Fibroblast of mammary gland (primary cell): ENCODE measurements around the gene SAMD8.

ENCODE experiments used
- DNase-seq: peaks from one replicate; pipeline ENCODE4 v3.0.0-alpha.2; 2010; ENCODE audit warnings: low read depth
- H3K4me3 ChIP-seq: 2 replicates; pipeline ENCODE4 v1.5.1; 2011; ENCODE audit warnings: low read depth, mild to moderate bottlenecking, low read length, moderate library complexity; ENCODE audit not compliant: control insufficient read depth
- CTCF ChIP-seq: conservative IDR thresholded peaks from 2 replicates; pipeline ENCODE4 v1.5.1; 2011; ENCODE audit warnings: low read depth, low read length, inconsistent platforms; ENCODE audit not compliant: control insufficient read depth, insufficient read depth

Gene SAMD8

DNA sequence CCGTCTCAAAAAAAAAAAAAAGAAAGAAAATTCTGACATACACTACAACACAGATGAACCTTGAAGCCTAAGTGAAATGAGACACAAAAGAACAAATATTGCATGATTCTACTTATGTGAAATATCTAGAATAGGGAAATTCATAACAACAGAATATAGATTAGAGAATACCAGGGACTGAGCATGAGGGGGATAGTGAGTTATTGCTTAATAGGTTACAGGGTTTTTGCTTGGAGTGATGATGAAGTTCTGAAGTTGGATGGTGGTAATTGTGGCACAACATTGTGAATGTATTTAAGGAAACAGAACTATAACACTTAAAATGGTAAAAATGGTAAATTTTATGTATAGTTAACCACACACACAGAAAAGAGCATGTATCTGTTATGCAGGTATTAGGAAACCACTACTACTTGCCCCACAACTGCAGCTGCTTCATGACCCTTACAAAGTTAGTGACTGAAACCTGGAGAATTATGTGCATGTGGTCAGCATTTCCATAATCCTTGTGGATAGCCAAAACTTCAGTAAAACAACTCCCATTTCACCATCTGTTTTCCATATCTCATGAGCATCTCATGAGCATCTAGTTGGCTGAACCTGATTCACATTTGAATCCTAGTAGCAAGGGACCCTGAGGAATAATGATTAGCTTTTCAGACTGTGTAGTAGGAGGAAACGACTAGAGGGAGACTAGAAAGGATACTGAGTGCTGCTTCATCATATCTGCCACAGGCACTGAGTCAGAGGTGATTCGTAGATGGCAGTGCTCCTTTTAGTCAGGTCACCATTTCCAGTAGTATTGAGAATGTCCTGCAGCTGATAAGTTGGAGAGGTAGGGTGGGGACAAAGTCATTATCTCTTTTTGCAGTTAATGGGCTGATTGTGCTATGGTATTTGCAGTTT lies 26.3 kb downstream of the SAMD8 start:
- no peak for TF ChIP-seq CTCF
- DNase-seq = peak; percentile 85
- H3K4me3 ChIP-seq = no peak overlapping the region

GRCh38 chr10:75140246-75140645 lies 28.8 kb downstream of the SAMD8 start:
- TF ChIP-seq CTCF = no peak
- no peak overlapping the region for H3K4me3 ChIP-seq
- no peak for DNase-seq

GRCh38 chr10:75143353-75143752 lies 31.9 kb downstream of the SAMD8 start:
- DNase-seq = peak; percentile 19
- no peak overlapping the region for H3K4me3 ChIP-seq
- no peak for TF ChIP-seq CTCF

- no peak for TF ChIP-seq CTCF
- no peak overlapping the region for H3K4me3 ChIP-seq
- no peak for DNase-seq
These were observed 34.1 kb downstream of the SAMD8 start for GRCh38 chr10:75145590-75145989.

- no peak for TF ChIP-seq CTCF
- H3K4me3 ChIP-seq = no peak overlapping the region
- DNase-seq = no peak
These were observed 35.3 kb downstream of the SAMD8 start for GRCh38 chr10:75146780-75147179.

DNA sequence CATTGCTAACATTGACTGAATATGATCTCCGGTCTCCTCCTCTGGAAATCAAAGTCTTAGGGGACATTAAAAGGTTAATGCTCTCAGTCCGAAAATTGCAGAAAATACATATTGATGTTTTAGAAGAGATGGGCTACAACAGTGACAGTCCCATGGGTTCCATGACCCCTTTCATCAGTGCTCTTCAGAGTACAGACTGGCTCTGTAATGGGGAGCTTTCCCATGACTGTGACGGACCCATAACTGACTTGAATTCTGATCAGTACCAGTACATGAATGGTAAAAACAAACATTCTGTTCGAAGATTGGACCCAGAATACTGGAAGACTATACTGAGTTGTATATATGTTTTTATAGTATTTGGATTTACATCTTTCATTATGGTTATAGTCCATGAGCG lies 39.2 kb downstream of the SAMD8 start:
- DNase-seq = no peak
- no peak for TF ChIP-seq CTCF
- H3K4me3 ChIP-seq = no peak overlapping the region
